ENCODE results near the gene NAPSA.
A peak's percentile ranks its signal among the peaks of the same experiment; 100 is the strongest.
"Not testable (repeated sequence)": the region's sequence is repeated elsewhere in the genome, so short reads cannot be mapped to it uniquely, and the experiment has no call there.

Gene NAPSA

DNA sequence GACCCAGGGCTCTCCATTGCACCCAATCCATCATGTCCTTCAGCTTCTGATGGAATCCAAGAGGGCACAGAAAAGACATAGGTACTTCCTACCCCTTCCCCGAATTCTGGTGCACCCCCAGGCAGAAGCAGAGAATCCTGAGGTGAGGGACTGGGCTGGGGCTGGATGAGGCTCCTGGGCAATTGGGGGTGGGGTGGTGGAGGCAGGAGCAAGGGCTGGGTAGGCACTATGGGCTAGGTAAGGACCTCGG, 33.5 kb downstream of the NAPSA start:
- DNase-seq (ENCODE audit: low read depth in 1 of 2, low spot score in 1 of 2), result no peak

DNA sequence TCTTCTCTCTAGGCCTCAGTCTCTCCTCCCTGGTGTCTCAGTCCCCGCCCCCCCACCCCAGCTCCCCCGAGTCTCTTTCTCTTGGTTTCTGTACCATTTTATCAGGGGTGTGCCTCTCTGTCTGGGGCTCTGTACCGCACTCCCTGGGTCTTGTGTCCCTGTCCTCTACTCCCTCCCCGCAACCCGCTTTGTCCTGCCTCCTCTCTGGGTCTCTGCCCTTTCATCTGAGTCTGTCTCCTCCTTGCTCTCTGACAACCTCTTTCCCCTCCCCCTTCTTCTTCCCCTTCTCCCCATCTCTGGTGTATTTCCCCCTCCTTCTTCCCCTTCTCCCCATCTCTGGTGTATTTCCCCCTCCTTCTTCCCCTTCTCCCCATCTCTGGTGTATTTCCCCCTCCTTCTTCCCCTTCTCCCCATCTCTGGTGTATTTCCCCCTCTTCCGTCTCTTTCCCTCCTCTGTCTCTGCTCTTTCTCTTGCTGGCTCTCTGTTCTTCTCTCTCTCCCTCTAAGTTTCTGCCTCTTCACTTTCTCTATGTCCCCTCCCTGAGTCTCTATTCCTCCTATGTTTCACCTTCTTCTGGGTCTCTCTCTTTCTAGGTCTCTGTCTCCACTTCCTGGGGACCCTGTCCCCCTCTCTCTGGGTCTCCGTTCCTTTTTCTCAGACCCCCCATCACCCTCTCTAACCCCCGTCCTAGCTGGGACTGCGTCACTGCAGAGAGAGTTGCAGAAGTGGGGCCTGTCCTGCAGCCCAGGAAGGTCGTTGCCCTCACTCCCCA, 34.0 kb downstream of the NAPSA start:
- no peak for DNase-seq (ENCODE audit: low read depth in 1 of 2, low spot score in 1 of 2)

DNA sequence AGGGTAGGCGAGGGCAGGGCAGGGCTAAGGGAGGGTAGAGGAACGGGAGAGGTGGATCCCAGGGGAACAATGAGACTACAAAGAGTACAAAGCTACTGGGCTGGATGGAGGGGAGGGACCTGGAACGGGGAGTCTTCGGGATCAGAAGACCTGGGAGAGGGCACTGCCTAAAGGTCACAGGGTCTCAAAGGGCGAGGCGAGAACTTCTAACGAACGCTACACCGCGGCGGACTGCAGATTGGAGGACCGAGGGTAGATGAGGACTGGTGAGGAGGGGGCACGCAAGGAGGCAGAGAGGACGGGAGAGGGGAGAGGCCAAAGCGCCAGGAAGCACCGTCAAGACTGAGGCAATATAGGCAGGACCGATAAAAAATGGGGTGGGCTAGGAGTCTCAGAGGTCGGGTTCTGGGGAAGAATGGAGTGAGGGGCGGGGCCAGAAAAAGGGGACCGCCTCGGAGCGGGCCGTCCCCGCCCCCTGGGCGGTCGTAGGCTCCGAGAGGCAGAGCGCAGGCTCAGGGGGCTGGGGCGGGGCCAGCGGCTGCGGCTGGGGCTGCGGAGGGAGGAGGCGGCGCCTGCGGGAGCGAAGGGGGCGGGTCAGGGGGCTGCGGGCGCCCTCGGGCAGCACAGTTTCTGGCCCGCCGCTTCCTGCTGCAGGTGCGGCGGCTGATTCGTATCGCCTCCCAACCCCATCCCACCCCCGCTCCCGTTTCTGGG, 34.9 kb downstream of the NAPSA start:
- DNase-seq (ENCODE audit: low read depth in 1 of 2, low spot score in 1 of 2), result peak; percentile 63 to 75

DNA sequence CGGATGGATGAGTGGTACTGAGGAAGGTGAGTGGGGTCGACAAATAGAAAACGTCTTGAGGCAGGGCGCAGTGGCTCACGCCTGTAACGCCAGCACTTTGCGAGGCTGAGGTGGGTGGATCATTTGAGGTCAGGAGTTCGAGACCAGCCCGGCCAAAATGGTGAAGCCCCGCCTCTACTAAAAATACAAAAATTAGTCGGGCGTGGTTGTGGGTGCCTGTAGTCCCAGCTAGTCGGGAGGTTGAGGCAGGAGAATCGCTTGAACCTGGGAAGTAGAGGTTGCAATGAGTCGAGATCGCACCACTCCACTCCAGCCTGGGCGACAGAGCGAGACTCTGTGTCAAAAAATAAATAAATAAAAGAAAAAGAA, 35.5 kb downstream of the NAPSA start:
- not testable (repeated sequence) for DNase-seq (ENCODE audit: low read depth in 1 of 2, low spot score in 1 of 2)

DNA sequence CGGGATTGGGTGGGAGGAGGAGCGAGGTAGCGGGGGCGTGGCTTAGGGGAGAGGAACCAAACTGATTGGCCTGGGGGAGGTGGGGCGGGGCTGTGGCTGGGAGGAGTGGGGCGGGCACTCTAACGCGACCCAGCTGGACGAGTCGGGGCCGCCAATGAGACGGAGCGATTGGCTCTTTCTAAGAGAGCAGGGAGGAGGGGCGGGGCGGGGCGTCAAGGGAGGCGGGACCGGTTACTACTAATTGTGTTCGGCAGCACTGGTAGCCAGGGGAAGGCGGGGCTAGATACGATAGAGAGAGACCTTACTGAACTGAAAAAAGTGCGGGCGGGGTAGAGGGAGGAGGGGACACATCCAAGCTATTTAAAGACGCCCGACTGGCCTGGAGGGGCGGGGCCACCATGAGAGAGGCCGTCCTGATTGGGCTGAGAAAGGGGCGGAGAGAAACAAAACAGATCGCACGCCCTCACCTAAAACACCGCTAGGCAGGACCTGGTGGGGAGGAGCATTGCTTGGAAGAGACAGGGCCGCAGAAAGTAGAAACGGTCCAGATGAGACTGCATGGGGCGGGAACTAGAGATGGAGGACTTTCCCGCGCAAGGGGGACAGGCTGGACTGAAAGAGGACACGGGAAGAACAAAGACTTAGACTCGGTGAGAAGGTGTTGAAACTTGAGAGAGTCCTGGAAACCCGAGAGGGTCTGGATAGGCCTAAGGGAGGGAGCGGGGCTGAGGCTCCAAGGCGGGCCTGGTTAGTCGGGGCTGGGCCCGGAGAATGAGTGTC, 36.1 kb downstream of the NAPSA start, which contains the start of gene KCNC3:
Gene KCNC3 (minus strand): TSS at position 232 of the 780 bp plus-strand sequence. CDS start 295 bp downstream, outside the sequence.
- peak; percentile 79 to 95 for DNase-seq (ENCODE audit: low read depth in 1 of 2, low spot score in 1 of 2)

DNA sequence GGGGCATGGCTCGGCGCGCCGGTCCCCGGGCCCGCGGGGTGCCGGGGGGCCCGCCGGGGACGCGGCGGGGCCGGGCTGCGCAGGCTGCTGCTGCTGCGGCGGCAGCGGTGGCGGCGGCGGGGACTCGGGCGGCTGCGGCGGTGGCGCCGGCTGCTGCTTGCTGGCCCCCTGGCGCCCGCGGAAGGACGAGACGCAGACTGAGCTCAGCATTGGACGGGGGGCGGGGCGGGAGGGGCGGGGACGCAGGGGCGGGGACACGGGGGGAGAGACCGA, 36.6 kb downstream of the NAPSA start:
- DNase-seq (ENCODE audit: low read depth in 1 of 2, low spot score in 1 of 2), result no peak

DNA sequence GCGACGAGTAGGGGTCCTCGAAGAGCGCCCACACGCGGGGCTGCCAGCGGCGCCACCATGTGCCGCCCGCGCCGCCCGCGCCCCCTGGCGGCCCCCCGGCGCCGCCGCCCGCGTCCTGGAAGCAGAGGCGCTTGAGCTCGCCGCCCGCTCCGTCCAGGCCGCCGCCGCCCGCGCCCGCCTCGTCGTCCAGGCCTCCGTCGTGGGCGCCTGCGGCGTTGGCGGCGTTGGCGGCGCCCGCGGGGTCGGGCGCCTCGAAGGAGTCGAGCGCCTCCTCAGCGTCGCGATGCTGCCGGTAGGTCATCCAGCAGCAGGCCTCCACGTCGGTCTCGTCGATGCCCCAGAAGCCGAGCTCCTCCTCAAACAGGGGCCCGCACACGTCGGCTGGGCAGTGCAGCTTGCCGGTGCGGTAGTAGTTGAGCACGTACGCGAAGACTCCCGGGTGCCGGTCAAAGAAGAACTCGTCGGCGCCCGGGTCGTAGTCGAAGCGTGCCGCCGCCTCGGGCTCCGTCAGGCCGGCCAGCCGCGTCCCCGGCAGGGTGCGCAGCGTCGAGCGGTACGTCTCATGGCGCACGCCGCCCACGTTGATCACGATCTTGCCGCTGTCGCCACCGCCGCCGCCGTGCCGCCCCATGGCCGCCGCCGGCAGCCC, 37.1 kb downstream of the NAPSA start:
- DNase-seq (ENCODE audit: low read depth in 1 of 2, low spot score in 1 of 2), result no peak

DNA sequence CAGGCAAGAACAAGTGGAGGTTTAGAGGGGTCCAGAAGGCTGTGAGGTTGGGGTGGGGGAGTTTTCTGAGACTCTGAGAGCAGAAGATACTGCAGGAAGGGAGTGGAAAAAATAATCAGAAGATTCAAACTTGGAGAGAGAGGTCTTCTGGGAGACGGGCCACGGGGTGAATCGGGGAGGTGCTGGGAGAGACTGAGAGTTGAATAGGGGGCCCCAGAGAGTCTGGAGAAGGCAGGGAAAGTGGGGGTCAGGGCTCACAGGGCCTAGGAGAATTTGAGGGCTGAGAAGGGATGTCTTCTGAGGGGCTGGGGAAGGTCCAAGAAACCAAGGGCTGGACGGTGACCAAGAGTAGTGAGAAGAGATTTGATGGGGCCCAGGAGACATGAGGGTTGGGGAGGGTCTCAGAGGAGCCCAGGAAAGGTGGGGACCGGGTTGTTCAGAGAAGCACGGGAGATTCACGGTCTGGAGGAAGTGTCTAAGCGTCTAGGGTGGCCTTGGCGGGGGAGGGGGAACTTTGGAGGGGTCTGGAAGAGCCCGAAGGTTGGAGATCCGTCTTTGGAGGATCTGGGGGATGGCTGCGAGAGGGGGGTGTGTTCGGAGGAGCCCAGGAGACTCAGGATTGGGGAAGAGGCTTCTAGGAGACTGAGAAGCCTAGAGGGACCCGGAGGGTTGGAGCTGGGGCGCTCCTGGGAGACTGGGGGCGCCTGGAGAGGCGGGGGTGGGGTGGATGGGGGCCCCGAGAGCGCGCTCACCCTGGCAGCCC, 37.8 kb downstream of the NAPSA start:
- DNase-seq (ENCODE audit: low read depth in 1 of 2, low spot score in 1 of 2), result no peak

DNA sequence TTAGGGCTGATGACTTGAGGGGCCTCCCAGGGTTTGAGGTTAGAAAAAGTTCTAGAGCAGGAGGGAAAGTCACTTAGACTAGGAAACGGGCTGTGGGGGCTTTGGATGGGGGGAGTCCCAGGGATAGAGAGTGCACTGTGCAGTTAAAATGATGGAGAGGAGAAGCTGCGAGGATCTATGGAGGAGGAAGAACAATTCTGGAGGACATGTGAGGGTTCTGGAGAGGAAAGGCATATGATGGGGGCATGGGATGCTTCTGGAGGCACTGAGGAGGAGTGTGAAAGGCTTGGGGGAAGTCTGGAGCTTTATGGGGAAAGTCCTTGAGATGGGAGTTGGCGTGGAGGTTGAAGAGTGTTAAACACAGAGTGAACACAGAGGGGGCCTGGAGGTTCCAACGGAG, 38.4 kb downstream of the NAPSA start:
- DNase-seq (ENCODE audit: low read depth in 1 of 2, low spot score in 1 of 2), result no peak

DNA sequence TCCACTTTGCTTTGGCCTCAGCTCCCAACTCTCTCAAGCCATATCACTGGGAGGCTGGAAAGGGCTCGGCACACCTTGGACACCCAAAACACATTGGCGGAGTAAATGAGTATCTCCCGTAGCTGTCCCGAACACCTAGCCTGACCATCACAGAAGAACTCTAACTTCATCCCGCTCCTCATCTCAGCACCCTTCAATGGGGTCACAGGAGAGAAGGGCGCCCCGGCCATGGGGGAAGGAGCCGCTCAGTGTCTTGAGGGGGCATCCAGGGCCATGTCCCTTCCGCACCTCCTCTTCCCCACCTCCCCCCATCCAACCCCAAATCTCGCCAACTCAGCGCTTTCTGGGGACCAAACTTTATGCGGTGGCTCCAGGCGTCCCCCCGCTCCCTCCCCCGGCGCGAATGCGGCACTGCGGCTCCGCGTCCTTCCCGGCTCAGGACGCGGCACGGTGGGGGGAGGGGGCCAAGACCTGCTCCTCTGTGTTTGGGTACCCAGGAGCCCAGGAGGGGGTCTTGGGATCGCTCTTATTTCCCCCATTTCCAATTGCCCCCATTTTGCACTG, 39.3 kb downstream of the NAPSA start:
- no peak for DNase-seq (ENCODE audit: low read depth in 1 of 2, low spot score in 1 of 2)

DNA sequence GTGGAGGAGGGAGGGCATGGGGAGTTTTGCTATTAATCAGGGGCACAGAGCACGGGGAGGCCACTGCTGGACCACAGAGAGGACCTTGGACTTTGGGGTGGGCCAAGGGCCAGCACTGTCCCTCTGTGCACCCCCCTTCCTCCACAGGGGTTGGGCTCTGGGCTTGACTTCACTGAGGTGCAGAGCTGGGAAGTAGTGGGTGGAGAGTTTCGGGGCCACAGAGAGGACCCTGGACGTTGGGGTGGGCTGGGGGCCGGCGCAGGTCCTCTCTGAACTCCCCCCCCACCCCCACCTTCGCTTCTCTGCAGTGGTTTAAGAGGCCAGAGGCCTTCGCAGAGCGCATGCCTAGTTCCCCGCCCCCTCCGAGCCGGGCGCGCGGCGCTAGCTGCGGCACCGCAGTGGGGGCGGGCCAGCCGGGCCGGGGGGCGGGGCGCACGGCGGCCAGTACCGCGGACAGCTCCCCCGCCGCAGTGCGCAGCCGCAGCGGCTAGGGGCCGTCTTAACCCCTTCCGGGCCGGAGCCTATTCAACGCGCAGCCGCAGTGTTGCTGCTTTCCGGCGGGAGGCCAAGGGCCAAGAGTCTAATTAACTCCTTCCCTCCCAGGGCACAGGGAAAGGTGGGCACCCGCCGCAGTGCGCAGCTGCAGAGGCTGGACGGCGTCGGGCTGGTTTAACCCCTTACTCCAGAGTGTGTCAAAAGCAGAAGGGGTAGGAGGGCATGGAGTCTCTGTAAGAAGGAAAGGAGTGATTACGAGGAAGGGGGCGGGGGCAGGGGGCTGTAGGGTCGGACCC, 39.9 kb downstream of the NAPSA start:
- peak; percentile 48 to 72 for DNase-seq (ENCODE audit: low read depth in 1 of 2, low spot score in 1 of 2)

DNA sequence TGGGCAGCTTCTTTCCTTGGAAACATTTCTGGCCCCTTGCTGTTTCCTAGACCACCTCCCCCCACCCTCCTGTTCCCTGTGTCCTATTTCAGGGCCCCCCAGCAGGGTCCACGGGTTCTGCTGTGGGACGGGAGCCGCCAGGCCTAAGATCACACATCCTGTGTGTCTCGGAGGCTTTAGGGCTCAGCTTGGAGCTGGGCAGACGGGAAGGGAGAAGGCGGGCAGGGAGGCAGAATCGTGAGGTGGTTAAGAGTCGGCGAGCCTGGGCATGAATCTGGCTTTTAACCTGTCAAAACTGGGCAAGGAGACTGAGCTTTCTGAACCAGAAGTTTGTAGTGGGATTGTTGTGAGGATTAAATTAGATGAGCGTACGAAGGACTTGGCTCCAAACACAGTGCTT, 41.1 kb downstream of the NAPSA start:
- no peak for DNase-seq (ENCODE audit: low read depth in 1 of 2, low spot score in 1 of 2)

DNA sequence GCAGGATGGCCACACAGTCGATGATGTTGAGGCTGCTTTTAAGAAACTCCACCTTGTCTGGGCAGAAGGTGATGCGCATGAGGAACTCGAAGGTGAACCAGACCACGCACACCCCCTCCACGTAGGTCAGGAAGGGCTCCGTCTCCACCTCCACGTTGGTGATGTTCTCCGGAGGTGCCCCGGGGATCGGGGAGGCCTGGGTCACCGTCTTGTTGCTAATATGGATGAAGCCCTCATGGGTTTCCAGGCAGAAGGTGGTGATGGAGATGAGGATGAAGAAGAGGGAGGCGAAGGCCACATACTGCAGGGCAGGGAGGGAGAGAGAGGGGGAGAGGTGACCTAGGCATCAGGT, 41.7 kb downstream of the NAPSA start:
- DNase-seq (ENCODE audit: low read depth in 1 of 2, low spot score in 1 of 2), result no peak

DNA sequence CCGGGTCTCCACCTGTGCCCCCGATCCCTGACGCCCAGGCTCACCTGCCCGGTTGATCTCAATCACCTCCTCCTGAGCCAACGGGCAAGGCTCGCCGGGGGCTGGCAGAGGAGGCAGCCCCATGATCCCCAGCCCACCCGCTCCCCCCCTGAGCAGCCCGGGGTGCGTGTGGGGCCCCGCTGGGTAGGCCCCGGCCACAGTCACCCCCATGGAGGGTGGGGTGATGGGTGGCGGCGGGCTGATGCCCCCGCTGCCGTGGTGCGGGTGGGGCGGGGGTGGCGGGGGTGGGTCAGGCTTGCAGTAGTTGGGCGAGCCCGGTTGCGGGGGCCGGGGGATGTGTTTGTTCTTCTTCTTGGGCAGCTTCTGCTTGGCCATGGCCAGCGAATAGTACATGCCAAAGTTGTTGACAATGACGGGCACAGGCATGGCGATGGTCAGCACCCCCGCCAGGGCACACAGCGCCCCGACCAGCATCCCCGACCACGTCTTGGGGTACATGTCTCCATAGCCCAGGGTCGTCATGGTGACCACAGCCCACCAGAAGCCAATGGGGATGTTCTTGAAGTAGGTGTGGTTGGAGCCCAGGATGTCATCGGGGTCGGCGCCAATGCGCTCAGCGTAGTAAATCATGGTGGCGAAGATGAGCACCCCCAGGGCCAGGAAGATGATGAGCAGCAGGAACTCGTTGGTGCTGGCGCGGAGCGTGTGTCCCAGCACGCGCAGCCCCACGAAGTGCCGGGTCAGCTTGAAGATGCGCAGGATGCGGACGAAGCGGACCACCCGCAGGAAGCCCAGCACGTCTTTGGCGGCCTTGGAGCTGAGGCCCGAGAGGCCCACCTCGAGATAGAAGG, 42.3 kb downstream of the NAPSA start:
- no peak for DNase-seq (ENCODE audit: low read depth in 1 of 2, low spot score in 1 of 2)

DNA sequence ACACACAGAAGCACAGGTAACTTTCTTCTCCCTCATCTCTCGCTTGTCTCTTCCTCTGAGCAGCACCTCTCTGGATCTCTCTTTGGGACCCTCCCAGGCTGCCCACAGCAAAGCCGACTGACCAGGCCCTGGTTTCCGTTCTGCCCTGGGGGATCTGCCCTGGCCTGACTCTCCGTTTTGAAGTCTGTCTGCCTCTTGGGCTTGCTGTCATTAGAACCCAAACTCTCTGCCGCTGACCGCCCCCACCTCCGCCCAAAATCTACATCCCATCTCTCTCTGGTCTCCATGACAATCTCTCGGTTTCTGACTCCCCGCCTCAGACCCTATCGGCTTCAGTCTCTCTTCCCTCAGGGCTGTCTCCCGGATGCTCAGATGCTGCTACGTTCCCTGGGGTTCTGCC, 43.2 kb downstream of the NAPSA start:
- DNase-seq (ENCODE audit: low read depth in 1 of 2, low spot score in 1 of 2), result no peak

DNA sequence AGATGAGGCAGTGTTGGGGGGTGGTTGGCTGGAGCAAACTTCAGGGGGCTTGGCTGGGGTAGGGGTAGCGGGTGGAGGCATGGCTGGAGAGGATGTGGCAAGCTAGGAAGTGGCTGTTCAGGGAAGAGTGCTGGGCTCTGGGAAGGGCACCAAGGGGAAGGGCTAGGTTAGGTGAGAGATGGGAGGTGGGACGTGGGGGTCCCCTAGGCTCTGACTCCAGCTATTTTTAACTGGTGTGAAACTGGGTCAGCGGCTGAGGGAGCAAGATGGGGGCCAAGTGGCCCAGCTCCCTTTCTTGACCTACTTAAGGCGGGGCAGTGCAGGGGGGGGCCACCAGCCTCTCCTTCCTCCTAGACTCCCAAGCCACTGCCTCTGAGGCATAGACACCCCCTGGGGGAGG, 43.6 kb downstream of the NAPSA start:
- DNase-seq (ENCODE audit: low read depth in 1 of 2, low spot score in 1 of 2), result no peak

DNA sequence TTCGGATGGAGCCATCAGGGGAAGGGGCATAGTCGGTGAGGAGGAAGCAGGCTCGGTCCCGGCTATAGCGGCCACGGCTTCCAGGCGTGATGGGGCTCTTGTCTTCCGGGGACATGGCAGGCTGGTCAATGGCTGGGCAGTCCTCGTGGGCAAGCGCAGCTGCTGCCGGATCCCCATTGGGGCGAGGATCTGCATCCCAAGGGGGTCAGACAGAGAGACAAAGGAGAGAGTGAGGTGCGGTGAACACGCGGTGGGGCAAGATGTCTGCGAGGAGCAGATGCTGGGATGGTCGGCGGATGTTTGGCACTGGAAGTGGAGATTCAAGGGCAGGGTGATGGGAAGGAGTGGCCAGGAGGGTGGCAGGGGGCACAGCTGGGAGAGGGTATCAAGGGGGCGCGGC, 44.8 kb downstream of the NAPSA start:
- DNase-seq (ENCODE audit: low read depth in 1 of 2, low spot score in 1 of 2), result no peak

DNA sequence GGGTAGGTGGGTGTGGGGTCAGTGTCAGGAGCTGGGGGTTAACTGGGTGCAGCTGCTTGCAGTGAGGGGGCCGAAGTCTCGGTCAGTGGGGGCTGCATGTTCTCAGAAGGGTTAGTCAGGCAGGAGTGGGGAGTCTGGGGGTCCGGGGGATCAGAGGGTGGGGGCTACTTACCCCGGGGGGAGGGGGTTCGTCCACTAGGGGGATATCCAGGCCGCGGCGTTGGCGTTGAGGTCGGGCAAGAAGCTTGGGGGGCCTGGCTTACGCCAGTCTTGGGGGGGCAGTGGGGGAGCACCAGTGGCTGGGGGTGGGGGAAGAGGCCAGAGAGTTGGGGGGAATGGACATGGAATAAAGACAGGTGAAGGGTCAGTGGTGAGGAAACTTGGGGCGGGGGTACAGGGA, 45.4 kb downstream of the NAPSA start:
- no peak for DNase-seq (ENCODE audit: low read depth in 1 of 2, low spot score in 1 of 2)

DNA sequence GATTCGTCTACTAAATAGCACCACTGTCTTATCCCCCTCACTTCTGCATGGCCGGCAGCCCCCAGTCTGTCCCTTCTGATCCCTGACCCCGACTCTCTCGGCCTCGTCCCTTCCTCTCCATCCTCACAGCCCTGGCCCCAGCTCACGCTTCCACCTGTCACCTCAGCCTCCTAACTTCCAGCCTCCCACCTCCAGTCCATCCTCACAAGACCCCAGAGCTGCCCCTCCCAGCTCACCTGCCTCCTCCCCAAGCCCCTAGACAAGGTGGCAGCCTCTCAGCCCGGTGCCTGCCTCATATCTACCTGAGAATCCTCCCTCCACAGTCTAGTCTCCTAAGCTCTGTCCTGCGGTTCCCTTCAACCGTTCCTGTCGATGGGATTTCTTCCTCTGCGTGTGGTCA, 46.3 kb downstream of the NAPSA start:
- DNase-seq (ENCODE audit: low read depth in 1 of 2, low spot score in 1 of 2), result no peak
